Measurements from ENCODE around the gene DHRS7B. TPM values are rescaled to one million over a fixed set of nuclear protein-coding genes. Genes with fewer than 3 reads are reported as not detected.

Gene DHRS7B
- total and polyA plus RNA-seq, 2 of the 13 experiments (the other 11 are each of a cell fraction or from before 2014, with no cell fraction given) = 20.0 to 35.8 TPM

GRCh38 chr17:21209511-21210175 is 82.9 kb downstream of the DHRS7B start (continued):
- TF ChIP-seq NFAT5 (CRISPR knock-in tag; IDR thresholded peaks at IDR 0.05) (no peak), ZNF776 (CRISPR knock-in tag; IDR thresholded peaks at IDR 0.05) (no peak)

- no TSS peak for BruUV-seq (replicated peaks)
- POLR2A ChIA-PET = no interaction called here
- WGBS (ENCODE audit: low lambda C conversion rate) = 90% methylated on average over 11 of the region's 15 CpGs
- Histone ChIP-seq H4K20me1 (ENCODE audit: insufficient read depth, low read length) (peaks cover 41% of the 10 kb centered on the region), H3K4me3 (replicated peaks in 1 of 3; ENCODE audit: insufficient read depth in 1 of 3, low read depth in 2 of 3, low read length in 3 of 3) (no peak overlapping the region), H3K4me2 (ENCODE audit: low read depth, low read length) (no peak overlapping the region), H2AFZ (ENCODE audit: low read length) (no peak overlapping the region), H3K27ac (ENCODE audit: extremely low read length, insufficient read depth, low read length) (no peak overlapping the region), H3K79me2 (ENCODE audit: insufficient read depth, low read length) (peaks cover 84% of the 10 kb centered on the region), H3K36me3 (replicated peaks in 1 of 2; ENCODE audit: control insufficient read depth in 1 of 2, insufficient read depth in 2 of 2, low read length in 2 of 2) (peaks cover 8 to 33% of the 10 kb centered on the region in 2 experiments; a peak in 4 of 5 replicates), H3K9ac (ENCODE audit: insufficient read depth, low read depth, low read length) (no peak overlapping the region), H3K27me3 (ENCODE audit: control insufficient read depth in 1 of 2, insufficient read depth in 2 of 2, low read length in 2 of 2) (no peaks in the 10 kb centered on the region; a peak in 1 of 5 replicates), H3K4me1 (ENCODE audit: insufficient read depth, low read length) (peaks cover 34% of the 10 kb centered on the region), H3K9me3 (ENCODE audit: low read length) (no peaks in the 10 kb centered on the region)
- intact Hi-C loops (cut with micrococcal nuclease; ENCODE audit: unreplicated experiment) = no loop called here
- FAIRE-seq (no peak), ATAC-seq (no peak), DNase-seq (ENCODE audit: low spot score) (no peak)
- CTCF ChIA-PET (ENCODE audit: low intra/inter-chr PET ratio, low total read pairs) = no interaction called here
- in situ Hi-C loops (cut with HindIII; ENCODE audit: extremely low pct_ligation_motif_present, low pct_unique_long_range_greater_than_20kb) = no loop called here
- TF ChIP-seq ATF2 (CRISPR knock-in tag; IDR thresholded peaks at IDR 0.05) (no peak), HES4 (CRISPR knock-in tag; IDR thresholded peaks at IDR 0.05; ENCODE audit: borderline replicate concordance) (no peak), DNMT1 (CRISPR knock-in tag; IDR thresholded peaks at IDR 0.05) (no peak), ZBTB4 (CRISPR knock-in tag; IDR thresholded peaks at IDR 0.05; ENCODE audit: borderline replicate concordance) (no peak), ZNF577 (CRISPR knock-in tag; IDR thresholded peaks at IDR 0.05; ENCODE audit: borderline replicate concordance, low read depth) (no peak), HDAC6 (IDR thresholded peaks at IDR 0.05; ENCODE audit: low read depth, low read length) (no peak), ZNF34 (CRISPR knock-in tag; IDR thresholded peaks at IDR 0.05; ENCODE audit: borderline replicate concordance) (no peak), ZNF232 (CRISPR knock-in tag; IDR thresholded peaks at IDR 0.05; ENCODE audit: borderline replicate concordance) (no peak), HMGA1 (CRISPR knock-in tag; conservative IDR thresholded peaks at IDR 0.05) (no peak)
Observed at GRCh38 chr17:21210411-21211076, 83.8 kb downstream of the DHRS7B start.
